ENCODE measurements around the gene NEK6. TPM values are rescaled to one million over a fixed set of nuclear protein-coding genes. Genes with fewer than 3 reads are reported as not detected.

NEK6 gene
- total RNA-seq, 5 donors from 2014 or later (not counting 1 experiment from before 2014, with no cell fraction given), result 5.9 to 12.5 (median 10.4) TPM

GRCh38 chr9:124357721-124358361, 100.1 kb downstream of the NEK6 start:
- Histone ChIP-seq H3K27me3 (replicated peaks in 1 of 2; ENCODE audit: control insufficient read depth in 2 of 2, extremely low read depth in 1 of 2, insufficient read depth in 2 of 2, low read length in 1 of 2) (no peaks in the 10 kb centered on the region), H3K9me3 (no peaks in the 10 kb centered on the region), H3K4me3 (ENCODE audit: control insufficient read depth in 1 of 2, extremely low read depth in 1 of 2, low read length in 1 of 2) (no peak overlapping the region), H3K4me1 (ENCODE audit: control insufficient read depth in 1 of 2, extremely low read depth in 1 of 2, insufficient read depth in 2 of 2, low read length in 2 of 2) (peaks cover 0 to 20% of the 10 kb centered on the region in 2 experiments), H3K36me3 (ENCODE audit: control insufficient read depth in 2 of 2, extremely low read depth in 1 of 2, insufficient read depth in 1 of 2, low read length in 1 of 2) (peaks cover 2 to 34% of the 10 kb centered on the region in 2 donors), H3K27ac (ENCODE audit: low read length) (no peak overlapping the region)
- no peak overlapping the region for H3K4me3 Mint-ChIP-seq
- peak overlapping the region; percentile 18 to 60 for H3K27ac Mint-ChIP-seq
- H3K4me1 Mint-ChIP-seq, result peaks cover 40 to 57% (median 53%) of the 10 kb centered on the region in 3 donors
- no peaks in the 10 kb centered on the region for H3K9me3 Mint-ChIP-seq
- CTCF ChIA-PET, result no interaction called here
- POLR2A ChIA-PET, result no interaction called here
- DNase-seq, result no peak
- H3K27me3 Mint-ChIP-seq, result no peaks in the 10 kb centered on the region
- over 99% methylated on average over 12 of the region's 13 CpGs for WGBS (ENCODE audit: insufficient coverage)
- H3K36me3 Mint-ChIP-seq, result peaks cover 22% of the 10 kb centered on the region
- ATAC-seq (replicated peaks in 1 of 4), result no peak

- peaks cover 0 to 20% of the 10 kb centered on the region in 2 experiments for H3K4me1 ChIP-seq (ENCODE audit: control insufficient read depth in 1 of 2, extremely low read depth in 1 of 2, insufficient read depth in 2 of 2, low read length in 2 of 2)
- POLR2A ChIA-PET, result no interaction called here
These were observed 100.9 kb downstream of the NEK6 start for GRCh38 chr9:124358631-124359030.

GRCh38 chr9:124359426-124359825, 101.7 kb downstream of the NEK6 start:
- ATAC-seq (replicated peaks in 1 of 4) (no peak), DNase-seq (no peak)
- H3K4me1 ChIP-seq (ENCODE audit: control insufficient read depth in 1 of 2, extremely low read depth in 1 of 2, insufficient read depth in 2 of 2, low read length in 2 of 2), result peaks cover 0 to 20% of the 10 kb centered on the region in 2 experiments
- Mint-ChIP-seq H3K36me3 (peaks cover 15% of the 10 kb centered on the region), H3K9me3 (no peaks in the 10 kb centered on the region), H3K27ac (no peak overlapping the region), H3K27me3 (no peaks in the 10 kb centered on the region), H3K4me1 (peaks cover 50 to 70% (median 61%) of the 10 kb centered on the region in 3 donors), H3K4me3 (no peak overlapping the region)
- H3K27ac ChIP-seq (ENCODE audit: low read length), result no peak overlapping the region
- WGBS (ENCODE audit: insufficient coverage), result no CpG with 5 or more reads among the region's 6 CpGs
- H3K9me3 ChIP-seq, result no peaks in the 10 kb centered on the region
- CTCF ChIA-PET, result no interaction called here
- peaks cover 8 to 24% of the 10 kb centered on the region in 2 donors for H3K36me3 ChIP-seq (ENCODE audit: control insufficient read depth in 2 of 2, extremely low read depth in 1 of 2, insufficient read depth in 1 of 2, low read length in 1 of 2)
- POLR2A ChIA-PET, result no interaction called here
- H3K4me3 ChIP-seq (ENCODE audit: control insufficient read depth in 1 of 2, extremely low read depth in 1 of 2, low read length in 1 of 2), result no peak overlapping the region
- no peaks in the 10 kb centered on the region for H3K27me3 ChIP-seq (replicated peaks in 1 of 2; ENCODE audit: control insufficient read depth in 2 of 2, extremely low read depth in 1 of 2, insufficient read depth in 2 of 2, low read length in 1 of 2)

More at GRCh38 chr9:124358631-124359030, 100.9 kb downstream of the NEK6 start:
- H3K9me3 ChIP-seq, result no peaks in the 10 kb centered on the region
- no peak overlapping the region for H3K4me3 Mint-ChIP-seq
- H3K27me3 Mint-ChIP-seq, result no peaks in the 10 kb centered on the region
- peaks cover 48 to 65% (median 61%) of the 10 kb centered on the region in 3 donors for H3K4me1 Mint-ChIP-seq
- peaks cover 21% of the 10 kb centered on the region for H3K36me3 Mint-ChIP-seq
- CTCF ChIA-PET, result no interaction called here
- DNase-seq, result no peak
- no peaks in the 10 kb centered on the region for H3K9me3 Mint-ChIP-seq
- no peak overlapping the region for H3K27ac ChIP-seq (ENCODE audit: low read length)
- ATAC-seq (replicated peaks in 1 of 4), result no peak
- H3K27ac Mint-ChIP-seq, result peak overlapping the region in 1 of 2 donors; percentile 25
- H3K4me3 ChIP-seq (ENCODE audit: control insufficient read depth in 1 of 2, extremely low read depth in 1 of 2, low read length in 1 of 2), result no peak overlapping the region
- peaks cover 7 to 30% of the 10 kb centered on the region in 2 donors for H3K36me3 ChIP-seq (ENCODE audit: control insufficient read depth in 2 of 2, extremely low read depth in 1 of 2, insufficient read depth in 1 of 2, low read length in 1 of 2)
- no peaks in the 10 kb centered on the region for H3K27me3 ChIP-seq (replicated peaks in 1 of 2; ENCODE audit: control insufficient read depth in 2 of 2, extremely low read depth in 1 of 2, insufficient read depth in 2 of 2, low read length in 1 of 2)
- WGBS (ENCODE audit: insufficient coverage), result 100% methylated on average over 6 of the region's 13 CpGs

- Mint-ChIP-seq H3K4me3 (no peak overlapping the region), H3K4me1 (peaks cover 56 to 76% (median 65%) of the 10 kb centered on the region in 3 donors), H3K27me3 (no peaks in the 10 kb centered on the region), H3K27ac (no peak overlapping the region), H3K9me3 (no peaks in the 10 kb centered on the region), H3K36me3 (peaks cover 16% of the 10 kb centered on the region)
- no peak overlapping the region for H3K27ac ChIP-seq (ENCODE audit: low read length)
- ChIA-PET POLR2A (no interaction called here), CTCF (no interaction called here)
- H3K9me3 ChIP-seq, result no peaks in the 10 kb centered on the region
- no peak overlapping the region for H3K4me3 ChIP-seq (ENCODE audit: control insufficient read depth in 1 of 2, extremely low read depth in 1 of 2, low read length in 1 of 2)
- peaks cover 0 to 20% of the 10 kb centered on the region in 2 experiments for H3K4me1 ChIP-seq (ENCODE audit: control insufficient read depth in 1 of 2, extremely low read depth in 1 of 2, insufficient read depth in 2 of 2, low read length in 2 of 2)
- ATAC-seq (replicated peaks in 1 of 4) (no peak), DNase-seq (no peak)
- H3K36me3 ChIP-seq (ENCODE audit: control insufficient read depth in 2 of 2, extremely low read depth in 1 of 2, insufficient read depth in 1 of 2, low read length in 1 of 2), result peaks cover 8 to 22% of the 10 kb centered on the region in 2 donors
- H3K27me3 ChIP-seq (replicated peaks in 1 of 2; ENCODE audit: control insufficient read depth in 2 of 2, extremely low read depth in 1 of 2, insufficient read depth in 2 of 2, low read length in 1 of 2), result no peaks in the 10 kb centered on the region
- 97% methylated on average over 7 of the region's 11 CpGs for WGBS (ENCODE audit: insufficient coverage)
These were observed 102.3 kb downstream of the NEK6 start for GRCh38 chr9:124359855-124360678.

GRCh38 chr9:124361128-124361527, 103.4 kb downstream of the NEK6 start:
- H3K27me3 ChIP-seq (replicated peaks in 1 of 2; ENCODE audit: control insufficient read depth in 2 of 2, extremely low read depth in 1 of 2, insufficient read depth in 2 of 2, low read length in 1 of 2), result no peaks in the 10 kb centered on the region
- Mint-ChIP-seq H3K27ac (no peak overlapping the region), H3K36me3 (peaks cover 21% of the 10 kb centered on the region), H3K27me3 (no peaks in the 10 kb centered on the region), H3K4me3 (no peak overlapping the region), H3K9me3 (no peaks in the 10 kb centered on the region), H3K4me1 (peaks cover 65 to 78% (median 70%) of the 10 kb centered on the region in 3 donors)
- H3K9me3 ChIP-seq, result no peaks in the 10 kb centered on the region
- ChIA-PET CTCF (no interaction called here), POLR2A (no interaction called here)
- H3K27ac ChIP-seq (ENCODE audit: low read length), result no peak overlapping the region
- no peak overlapping the region for H3K4me3 ChIP-seq (ENCODE audit: control insufficient read depth in 1 of 2, extremely low read depth in 1 of 2, low read length in 1 of 2)
- H3K4me1 ChIP-seq (ENCODE audit: control insufficient read depth in 1 of 2, extremely low read depth in 1 of 2, insufficient read depth in 2 of 2, low read length in 2 of 2), result peaks cover 0 to 20% of the 10 kb centered on the region in 2 experiments
- ATAC-seq (replicated peaks in 1 of 4), result no peak
- peaks cover 8 to 19% of the 10 kb centered on the region in 2 donors for H3K36me3 ChIP-seq (ENCODE audit: control insufficient read depth in 2 of 2, extremely low read depth in 1 of 2, insufficient read depth in 1 of 2, low read length in 1 of 2)
- no peak for DNase-seq
- 100% methylated on average over 2 of the region's 8 CpGs for WGBS (ENCODE audit: insufficient coverage)

- no peak overlapping the region for H3K4me3 ChIP-seq (ENCODE audit: control insufficient read depth in 1 of 2, extremely low read depth in 1 of 2, low read length in 1 of 2)
- peaks cover 10 to 22% of the 10 kb centered on the region in 2 donors for H3K36me3 ChIP-seq (ENCODE audit: control insufficient read depth in 2 of 2, extremely low read depth in 1 of 2, insufficient read depth in 1 of 2, low read length in 1 of 2)
- Mint-ChIP-seq H3K36me3 (peaks cover 19% of the 10 kb centered on the region), H3K9me3 (no peaks in the 10 kb centered on the region), H3K4me1 (peaks cover 60 to 78% (median 68%) of the 10 kb centered on the region in 3 donors), H3K27me3 (no peaks in the 10 kb centered on the region), H3K27ac (peak overlapping the region in 1 of 2 donors; percentile 1), H3K4me3 (no peak overlapping the region)
- H3K27me3 ChIP-seq (replicated peaks in 1 of 2; ENCODE audit: control insufficient read depth in 2 of 2, extremely low read depth in 1 of 2, insufficient read depth in 2 of 2, low read length in 1 of 2), result no peaks in the 10 kb centered on the region
- DNase-seq (no peak), ATAC-seq (replicated peaks in 1 of 4) (no peak)
- CTCF ChIA-PET, result no interaction called here
- H3K9me3 ChIP-seq, result no peaks in the 10 kb centered on the region
- peaks cover 0 to 9% of the 10 kb centered on the region in 2 experiments for H3K4me1 ChIP-seq (ENCODE audit: control insufficient read depth in 1 of 2, extremely low read depth in 1 of 2, insufficient read depth in 2 of 2, low read length in 2 of 2)
- H3K27ac ChIP-seq (ENCODE audit: low read length), result no peak overlapping the region
- POLR2A ChIA-PET, result no interaction called here
- over 99% methylated on average over 15 of the region's 21 CpGs for WGBS (ENCODE audit: insufficient coverage)
These were observed 105.8 kb downstream of the NEK6 start for GRCh38 chr9:124363326-124364096.
